WTC11 (cell line): ENCODE measurements around the gene RPS5. TPM values are rescaled to one million over a fixed set of nuclear protein-coding genes. Genes with fewer than 3 reads are reported as not detected.

ENCODE experiments used
- ATAC-seq: fragments of 200-7000 bp; cut with Tn5 transposase; 2 replicates; pipeline ENCODE4 v1.10.0; 2021; ENCODE audit warnings: mild to moderate bottlenecking, moderate library complexity
- CTCF ChIA-PET: fragments of 300-600 bp; sonication (Branson Sonifier 250); formaldehyde crosslinking; loops from one replicate; lab custom pipeline; 2021; ENCODE audit warnings: antibody characterized with exemption; lab: Charles Lee
- POLR2A ChIA-PET: fragments of 350-600 bp; sonication (Branson Sonifier 250); formaldehyde crosslinking; loops from one replicate; lab custom pipeline; 2021; ENCODE audit warnings: antibody characterized with exemption; lab: Charles Lee
- DNase-seq: peaks from one replicate; pipeline ENCODE4 v3.0.0; 2021; ENCODE audit warnings: low spot score
- H3K27ac Mint-ChIP-seq: 2 replicates; pipeline ENCODE4 v1.8.0; 2021; ENCODE audit warnings: mixed read lengths
- H3K27me3 Mint-ChIP-seq: 2 replicates; pipeline ENCODE4 v1.8.0; 2021; ENCODE audit warnings: low read depth, mild to moderate bottlenecking, moderate library complexity, mixed read lengths
- H3K36me3 Mint-ChIP-seq: 2 replicates; pipeline ENCODE4 v1.8.0; 2021; ENCODE audit warnings: mixed read lengths
- H3K4me1 Mint-ChIP-seq: 2 replicates; pipeline ENCODE4 v1.8.0; 2022; ENCODE audit warnings: mixed read lengths
- H3K4me3 Mint-ChIP-seq: 2 replicates; pipeline ENCODE4 v1.8.0; 2021; ENCODE audit warnings: mild to moderate bottlenecking, moderate library complexity, mixed read lengths
- H3K9me3 Mint-ChIP-seq: 2 replicates; pipeline ENCODE4 v1.8.0; 2021; ENCODE audit warnings: mixed read lengths
- ATF1 ChIP-seq: sonication (generic); formaldehyde crosslinking; IDR thresholded peaks from 2 replicates; pipeline ENCODE4 v1.8.1; 2023; ENCODE audit warnings: mild to moderate bottlenecking, moderate library complexity, missing genetic modification reagents
- CREB1 ChIP-seq: sonication (generic); formaldehyde crosslinking; IDR thresholded peaks from 2 replicates; pipeline ENCODE4 v1.8.0; 2023; ENCODE audit warnings: mild to moderate bottlenecking, missing genetic modification reagents
- ELF4 ChIP-seq: sonication (generic); formaldehyde crosslinking; IDR thresholded peaks from 2 replicates; pipeline ENCODE4 v1.8.1; 2022; ENCODE audit warnings: low read depth, mild to moderate bottlenecking, moderate library complexity, missing genetic modification reagents
- HMGA2 ChIP-seq: fragments of 250-450 bp; sonication (Bioruptor Pico); IDR thresholded peaks from 2 replicates; pipeline ENCODE4 v1.4.0; 2021; ENCODE audit warnings: mild to moderate bottlenecking, moderate library complexity
- KAT7 ChIP-seq: sonication (generic); formaldehyde crosslinking; IDR thresholded peaks from 2 replicates; pipeline ENCODE4 v1.8.1; 2023; ENCODE audit warnings: missing genetic modification reagents, mild to moderate bottlenecking, borderline replicate concordance
- NFE2L1 ChIP-seq: sonication (generic); formaldehyde crosslinking; IDR thresholded peaks from 2 replicates; pipeline ENCODE4 v1.8.1; 2023; ENCODE audit warnings: missing genetic modification reagents
- OVOL2 ChIP-seq: fragments of 250-450 bp; sonication (Bioruptor Pico); IDR thresholded peaks from 2 replicates; pipeline ENCODE4 v1.9.0; 2021; ENCODE audit warnings: mild to moderate bottlenecking, borderline replicate concordance
- RELA ChIP-seq: sonication (generic); formaldehyde crosslinking; IDR thresholded peaks from 2 replicates; pipeline ENCODE4 v1.8.1; 2022; ENCODE audit warnings: missing genetic modification reagents, mild to moderate bottlenecking, borderline replicate concordance
- SOX15 ChIP-seq: fragments of 250-450 bp; sonication (Bioruptor Pico); IDR thresholded peaks from 2 replicates; pipeline ENCODE4 v1.9.0; 2021; ENCODE audit warnings: mild to moderate bottlenecking
- total RNA-seq: library from RNA; stranded (reverse); gene quantifications from 3 replicates; pipeline ENCODE4 v1.2.3, GENCODE V29; 2021
- TF ChIP-seq, protein P1 (sequence below): sonication (generic); formaldehyde crosslinking; IDR thresholded peaks from 2 replicates; pipeline ENCODE4 v1.8.1; 2023; ENCODE audit warnings: mild to moderate bottlenecking, missing genetic modification reagents
- TF ChIP-seq, protein P2 (sequence below): sonication (generic); formaldehyde crosslinking; conservative IDR thresholded peaks from 2 replicates; pipeline ENCODE4 v1.8.1; 2023; ENCODE audit warnings: mild to moderate bottlenecking, low read depth, missing genetic modification reagents, moderate library complexity
- TF ChIP-seq, protein P3 (sequence below): sonication (generic); formaldehyde crosslinking; IDR thresholded peaks from 2 replicates; pipeline ENCODE4 v1.8.0; 2022; ENCODE audit warnings: mild to moderate bottlenecking, missing genetic modification reagents
- TF ChIP-seq, protein P4 (sequence below): sonication (generic); formaldehyde crosslinking; IDR thresholded peaks from 2 replicates; pipeline ENCODE4 v1.8.1; 2023; ENCODE audit warnings: mild to moderate bottlenecking, missing genetic modification reagents, moderate library complexity
- TF ChIP-seq, protein P5 (sequence below): sonication (generic); formaldehyde crosslinking; IDR thresholded peaks from 2 replicates; pipeline ENCODE4 v1.8.1; 2023; ENCODE audit warnings: mild to moderate bottlenecking, moderate library complexity, missing genetic modification reagents
- TF ChIP-seq, protein P6 (sequence below): sonication (generic); formaldehyde crosslinking; IDR thresholded peaks from 2 replicates; pipeline ENCODE4 v1.8.1; 2022; ENCODE audit warnings: low read depth, mild to moderate bottlenecking, moderate library complexity, missing genetic modification reagents, borderline replicate concordance

The RPS5 gene
- total RNA-seq, 1 experiment from 2014 or later: 1,502 TPM

DNA sequence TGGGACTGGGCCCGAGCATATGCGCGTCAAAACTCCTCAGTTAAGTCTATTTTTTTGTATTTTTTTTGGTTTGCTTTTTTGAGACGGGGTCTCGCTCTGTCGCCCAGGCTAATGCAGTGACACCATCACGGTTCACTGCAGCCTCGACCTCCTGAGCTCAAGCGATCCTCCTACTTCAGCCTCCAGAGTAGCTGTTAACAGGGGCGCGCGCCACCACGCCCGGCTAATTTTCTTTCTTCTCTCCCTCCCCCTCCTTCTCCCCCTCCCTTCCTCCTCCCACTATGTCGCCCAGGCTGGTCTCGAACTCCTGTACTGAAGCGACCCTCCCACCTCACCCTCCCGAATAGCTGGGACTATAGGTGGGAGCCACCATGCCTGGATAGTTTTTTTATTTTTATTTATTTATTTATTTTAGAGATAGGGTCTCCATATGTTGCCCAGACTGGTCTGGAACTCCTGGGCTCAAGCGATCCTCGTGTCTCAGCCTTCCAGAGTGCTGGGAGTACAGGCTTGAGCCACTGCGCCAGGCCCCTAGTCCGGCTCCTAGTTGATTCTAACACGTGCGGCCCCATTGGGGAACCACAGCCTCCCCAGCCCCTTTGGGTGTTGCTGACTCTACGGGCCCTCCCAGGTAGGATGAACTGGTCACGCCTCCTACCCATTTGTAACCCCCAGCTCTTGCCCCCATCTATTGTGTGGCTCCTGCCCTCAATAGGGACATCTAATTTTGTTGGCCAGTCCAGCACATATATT, 5.4 kb upstream of the RPS5 start (continued):
- TF ChIP-seq, protein P1, sequence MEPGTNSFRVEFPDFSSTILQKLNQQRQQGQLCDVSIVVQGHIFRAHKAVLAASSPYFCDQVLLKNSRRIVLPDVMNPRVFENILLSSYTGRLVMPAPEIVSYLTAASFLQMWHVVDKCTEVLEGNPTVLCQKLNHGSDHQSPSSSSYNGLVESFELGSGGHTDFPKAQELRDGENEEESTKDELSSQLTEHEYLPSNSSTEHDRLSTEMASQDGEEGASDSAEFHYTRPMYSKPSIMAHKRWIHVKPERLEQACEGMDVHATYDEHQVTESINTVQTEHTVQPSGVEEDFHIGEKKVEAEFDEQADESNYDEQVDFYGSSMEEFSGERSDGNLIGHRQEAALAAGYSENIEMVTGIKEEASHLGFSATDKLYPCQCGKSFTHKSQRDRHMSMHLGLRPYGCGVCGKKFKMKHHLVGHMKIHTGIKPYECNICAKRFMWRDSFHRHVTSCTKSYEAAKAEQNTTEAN (CRISPR knock-in tag): no peak

DNA sequence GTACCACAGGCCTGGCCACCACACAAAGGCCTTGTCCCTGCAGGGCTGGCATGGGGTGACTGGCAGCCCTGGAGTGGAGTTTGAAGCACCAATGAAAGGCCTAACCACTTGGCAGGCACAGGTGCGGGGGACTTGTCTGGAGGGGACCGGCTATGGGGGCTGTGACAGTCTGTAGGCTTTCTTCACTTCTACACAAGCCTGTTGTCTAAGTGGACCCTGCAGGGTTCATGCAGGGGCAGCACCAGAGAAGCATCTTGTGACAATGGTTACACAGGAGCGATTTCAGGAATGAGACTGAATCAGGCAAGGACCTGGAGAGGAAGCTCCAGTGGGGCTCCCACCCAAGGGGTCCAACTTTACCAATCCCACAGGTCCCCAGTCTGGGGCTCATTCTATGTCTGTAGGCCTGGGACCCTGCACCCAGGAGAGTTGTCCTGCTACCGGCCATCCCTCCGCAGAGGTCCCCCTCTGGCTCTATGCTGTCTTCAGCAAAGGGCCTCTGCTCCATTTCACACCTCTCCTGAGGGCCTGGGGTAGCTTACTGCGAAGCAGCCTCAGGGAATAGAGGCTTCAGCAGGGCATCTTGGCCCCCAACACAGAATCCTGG, 4.0 kb upstream of the RPS5 start:
- TF ChIP-seq HMGA2 (CRISPR knock-in tag) (no peak), CREB1 (CRISPR knock-in tag) (no peak), RELA (CRISPR knock-in tag) (no peak), SOX15 (CRISPR knock-in tag) (no peak), ELF4 (CRISPR knock-in tag) (no peak), OVOL2 (CRISPR knock-in tag) (no peak), KAT7 (CRISPR knock-in tag) (no peak), NFE2L1 (CRISPR knock-in tag) (no peak), ATF1 (CRISPR knock-in tag) (no peak)
- TF ChIP-seq, protein P2, sequence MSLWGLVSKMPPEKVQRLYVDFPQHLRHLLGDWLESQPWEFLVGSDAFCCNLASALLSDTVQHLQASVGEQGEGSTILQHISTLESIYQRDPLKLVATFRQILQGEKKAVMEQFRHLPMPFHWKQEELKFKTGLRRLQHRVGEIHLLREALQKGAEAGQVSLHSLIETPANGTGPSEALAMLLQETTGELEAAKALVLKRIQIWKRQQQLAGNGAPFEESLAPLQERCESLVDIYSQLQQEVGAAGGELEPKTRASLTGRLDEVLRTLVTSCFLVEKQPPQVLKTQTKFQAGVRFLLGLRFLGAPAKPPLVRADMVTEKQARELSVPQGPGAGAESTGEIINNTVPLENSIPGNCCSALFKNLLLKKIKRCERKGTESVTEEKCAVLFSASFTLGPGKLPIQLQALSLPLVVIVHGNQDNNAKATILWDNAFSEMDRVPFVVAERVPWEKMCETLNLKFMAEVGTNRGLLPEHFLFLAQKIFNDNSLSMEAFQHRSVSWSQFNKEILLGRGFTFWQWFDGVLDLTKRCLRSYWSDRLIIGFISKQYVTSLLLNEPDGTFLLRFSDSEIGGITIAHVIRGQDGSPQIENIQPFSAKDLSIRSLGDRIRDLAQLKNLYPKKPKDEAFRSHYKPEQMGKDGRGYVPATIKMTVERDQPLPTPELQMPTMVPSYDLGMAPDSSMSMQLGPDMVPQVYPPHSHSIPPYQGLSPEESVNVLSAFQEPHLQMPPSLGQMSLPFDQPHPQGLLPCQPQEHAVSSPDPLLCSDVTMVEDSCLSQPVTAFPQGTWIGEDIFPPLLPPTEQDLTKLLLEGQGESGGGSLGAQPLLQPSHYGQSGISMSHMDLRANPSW (CRISPR knock-in tag): no peak
- TF ChIP-seq, protein P3, sequence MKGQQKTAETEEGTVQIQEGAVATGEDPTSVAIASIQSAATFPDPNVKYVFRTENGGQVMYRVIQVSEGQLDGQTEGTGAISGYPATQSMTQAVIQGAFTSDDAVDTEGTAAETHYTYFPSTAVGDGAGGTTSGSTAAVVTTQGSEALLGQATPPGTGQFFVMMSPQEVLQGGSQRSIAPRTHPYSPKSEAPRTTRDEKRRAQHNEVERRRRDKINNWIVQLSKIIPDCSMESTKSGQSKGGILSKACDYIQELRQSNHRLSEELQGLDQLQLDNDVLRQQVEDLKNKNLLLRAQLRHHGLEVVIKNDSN (CRISPR knock-in tag): no peak
- TF ChIP-seq, protein P4, sequence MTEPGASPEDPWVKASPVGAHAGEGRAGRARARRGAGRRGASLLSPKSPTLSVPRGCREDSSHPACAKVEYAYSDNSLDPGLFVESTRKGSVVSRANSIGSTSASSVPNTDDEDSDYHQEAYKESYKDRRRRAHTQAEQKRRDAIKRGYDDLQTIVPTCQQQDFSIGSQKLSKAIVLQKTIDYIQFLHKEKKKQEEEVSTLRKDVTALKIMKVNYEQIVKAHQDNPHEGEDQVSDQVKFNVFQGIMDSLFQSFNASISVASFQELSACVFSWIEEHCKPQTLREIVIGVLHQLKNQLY (CRISPR knock-in tag): no peak
- TF ChIP-seq, protein P5, sequence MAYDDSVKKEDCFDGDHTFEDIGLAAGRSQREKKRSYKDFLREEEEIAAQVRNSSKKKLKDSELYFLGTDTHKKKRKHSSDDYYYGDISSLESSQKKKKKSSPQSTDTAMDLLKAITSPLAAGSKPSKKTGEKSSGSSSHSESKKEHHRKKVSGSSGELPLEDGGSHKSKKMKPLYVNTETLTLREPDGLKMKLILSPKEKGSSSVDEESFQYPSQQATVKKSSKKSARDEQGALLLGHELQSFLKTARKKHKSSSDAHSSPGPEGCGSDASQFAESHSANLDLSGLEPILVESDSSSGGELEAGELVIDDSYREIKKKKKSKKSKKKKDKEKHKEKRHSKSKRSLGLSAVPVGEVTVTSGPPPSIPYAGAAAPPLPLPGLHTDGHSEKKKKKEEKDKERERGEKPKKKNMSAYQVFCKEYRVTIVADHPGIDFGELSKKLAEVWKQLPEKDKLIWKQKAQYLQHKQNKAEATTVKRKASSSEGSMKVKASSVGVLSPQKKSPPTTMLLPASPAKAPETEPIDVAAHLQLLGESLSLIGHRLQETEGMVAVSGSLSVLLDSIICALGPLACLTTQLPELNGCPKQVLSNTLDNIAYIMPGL: no peak
- TF ChIP-seq, protein P6, sequence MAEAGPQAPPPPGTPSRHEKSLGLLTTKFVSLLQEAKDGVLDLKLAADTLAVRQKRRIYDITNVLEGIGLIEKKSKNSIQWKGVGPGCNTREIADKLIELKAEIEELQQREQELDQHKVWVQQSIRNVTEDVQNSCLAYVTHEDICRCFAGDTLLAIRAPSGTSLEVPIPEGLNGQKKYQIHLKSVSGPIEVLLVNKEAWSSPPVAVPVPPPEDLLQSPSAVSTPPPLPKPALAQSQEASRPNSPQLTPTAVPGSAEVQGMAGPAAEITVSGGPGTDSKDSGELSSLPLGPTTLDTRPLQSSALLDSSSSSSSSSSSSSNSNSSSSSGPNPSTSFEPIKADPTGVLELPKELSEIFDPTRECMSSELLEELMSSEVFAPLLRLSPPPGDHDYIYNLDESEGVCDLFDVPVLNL (CRISPR knock-in tag): no peak
- ChIA-PET CTCF (no interaction called here), POLR2A (no interaction called here)
- Mint-ChIP-seq H3K36me3 (peaks cover 10% of the 10 kb centered on the region), H3K4me1 (peaks cover 17% of the 10 kb centered on the region), H3K4me3 (peak overlapping the region; percentile 38; the same call in 1 of the 2 replicates), H3K9me3 (no peaks in the 10 kb centered on the region), H3K27me3 (no peaks in the 10 kb centered on the region), H3K27ac (no peak overlapping the region)
- no peak for ATAC-seq
- no peak for DNase-seq
